SK-N-SH (cell line): ENCODE results near the gene RPA3. TPM values are rescaled to one million over a fixed set of nuclear protein-coding genes. Genes with fewer than 3 reads are reported as not detected.

ENCODE experiments used
- CTCF ChIA-PET: fragments of 300-600, 350-600 bp; formaldehyde crosslinking; extraction: SDS; loops from one replicate; lab custom pipeline; 2021; lab: Yijun Ruan, JAX
- POLR2A ChIA-PET: fragments of 350-600 bp; sonication (Branson Sonifier 250); formaldehyde crosslinking; extraction: SDS; loops from one replicate; lab custom pipeline; 2020; ENCODE audit warnings: antibody characterized with exemption, inconsistent platforms; lab: Yijun Ruan, JAX
- DNase-seq: peaks from one replicate; pipeline ENCODE4 v3.0.0; 2012
- H2AFZ ChIP-seq: fragments of 200-600 bp; sonication (generic); 2 replicates; pipeline ENCODE4 v1.8.1; 2016; ENCODE audit warnings: antibody characterized with exemption, mild to moderate bottlenecking, low read depth
- H3F3A ChIP-seq: fragments of 200-600 bp; sonication (generic); replicated peaks from 2 replicates; pipeline ENCODE3; 2016; ENCODE audit warnings: antibody characterized with exemption, mild to moderate bottlenecking; ENCODE audit not compliant: insufficient read depth
- H3K27ac ChIP-seq, 2 experiments: fragments of 200-500 bp in 1 of 2; fragments of 200-600 bp in 1 of 2; sonication (Bioruptor generic) in 1 of 2; sonication (generic), shearing (Covaris generic) in 1 of 2; 2 replicates each; pipeline versions ENCODE4 v1.5.1 to v1.6.1; 2014 to 2016; ENCODE audit warnings: low read depth in 2 of 2, inconsistent platforms in 1 of 2, low read length in 1 of 2, mild to moderate bottlenecking in 1 of 2, mixed read lengths in 1 of 2
- H3K27me3 ChIP-seq: fragments of 200-600 bp; sonication (generic), shearing (Covaris generic); 2 replicates; pipeline ENCODE4 v1.6.1; 2016; ENCODE audit warnings: mixed run types; ENCODE audit not compliant: insufficient read depth
- H3K36me3 ChIP-seq, 2 experiments: fragments of 200-500 bp in 1 of 2; fragments of 200-600 bp in 1 of 2; sonication (Bioruptor generic) in 1 of 2; sonication (generic) in 1 of 2; replicated peaks in 1 of 2; 2 replicates each; pipeline versions ENCODE3 to v1.5.1; 2014 to 2016; ENCODE audit warnings: low read length in 1 of 2, mild to moderate bottlenecking in 1 of 2; ENCODE audit not compliant: insufficient read depth in 2 of 2, control insufficient read depth in 1 of 2
- H3K4me1 ChIP-seq, 2 experiments: fragments of 200-500 bp in 1 of 2; fragments of 200-600 bp in 1 of 2; sonication (Bioruptor generic) in 1 of 2; sonication (generic), shearing (Covaris generic) in 1 of 2; 2 replicates each; pipeline versions ENCODE4 v1.5.1 to v1.6.1; 2014 to 2016; ENCODE audit warnings: low read depth in 1 of 2, low read length in 1 of 2, mixed run types in 1 of 2; ENCODE audit not compliant: insufficient read depth in 2 of 2, control insufficient read depth in 1 of 2
- H3K4me2 ChIP-seq: fragments of 200-600 bp; sonication (generic), shearing (Covaris generic); 2 replicates; pipeline ENCODE4 v1.6.1; 2017; ENCODE audit warnings: mixed run types
- H3K4me3 ChIP-seq, 2 experiments: fragments of 200-500 bp in 1 of 2; fragments of 200-600 bp in 1 of 2; sonication (Bioruptor generic) in 1 of 2; sonication (generic), shearing (Covaris generic) in 1 of 2; 2 replicates each; pipeline versions ENCODE4 v1.5.1 to v1.8.1; 2014 to 2016; ENCODE audit warnings: low read depth in 2 of 2, inconsistent platforms in 1 of 2, low read length in 1 of 2, mild to moderate bottlenecking in 1 of 2, mixed read lengths in 1 of 2, moderate library complexity in 1 of 2
- H3K79me2 ChIP-seq: fragments of 200-600 bp; sonication (generic); 2 replicates; pipeline ENCODE4 v1.8.1; 2017; ENCODE audit warnings: mild to moderate bottlenecking; ENCODE audit not compliant: insufficient read depth
- H3K9ac ChIP-seq: fragments of 200-600 bp; sonication (generic); 2 replicates; pipeline ENCODE4 v1.6.1; 2017; ENCODE audit warnings: mixed run types
- H3K9me2 ChIP-seq: fragments of 200-600 bp; sonication (generic); 2 replicates; pipeline ENCODE4 v1.6.1; 2017; ENCODE audit warnings: mixed run types
- H3K9me3 ChIP-seq: fragments of 200-600 bp; sonication (generic); 2 replicates; pipeline ENCODE4 v1.6.1; 2017; ENCODE audit warnings: mixed run types, mild to moderate bottlenecking, moderate library complexity
- H4K20me1 ChIP-seq: fragments of 200-600 bp; sonication (generic); 2 replicates; pipeline ENCODE4 v1.6.1; 2017; ENCODE audit warnings: mild to moderate bottlenecking, mixed run types; ENCODE audit not compliant: insufficient read depth
- ELF1 ChIP-seq: IDR thresholded peaks from 2 replicates; pipeline ENCODE4 v1.4.0; 2012
- FOSL2 ChIP-seq: IDR thresholded peaks from 2 replicates; pipeline ENCODE4 v1.4.0; 2012; ENCODE audit warnings: low read depth, mild to moderate bottlenecking, moderate library complexity, borderline replicate concordance
- FOXJ3 ChIP-seq: sonication (generic); formaldehyde crosslinking; IDR thresholded peaks from 2 replicates; pipeline ENCODE4 v1.5.1; 2020; ENCODE audit warnings: mild to moderate bottlenecking, missing genetic modification reagents
- FOXM1 ChIP-seq: IDR thresholded peaks from 2 replicates; pipeline ENCODE4 v1.4.0; 2012; ENCODE audit warnings: low read depth, mild to moderate bottlenecking
- JUND ChIP-seq: IDR thresholded peaks from 2 replicates; pipeline ENCODE4 v1.4.0; 2012
- NRF1 ChIP-seq: IDR thresholded peaks from 2 replicates; pipeline ENCODE4 v1.6.1; 2012; ENCODE audit warnings: low read depth, mild to moderate bottlenecking, low read length
- POLR2AphosphoS5 ChIP-seq: IDR thresholded peaks from 2 replicates; pipeline ENCODE4 v1.6.1; 2012; ENCODE audit warnings: low read depth, low read length
- RAD21 ChIP-seq: IDR thresholded peaks from 2 replicates; pipeline ENCODE4 v1.6.1; 2012; ENCODE audit warnings: mild to moderate bottlenecking, low read length
- RXRA ChIP-seq: IDR thresholded peaks from 2 replicates; pipeline ENCODE4 v1.4.0; 2012; ENCODE audit warnings: low read depth, mild to moderate bottlenecking, borderline replicate concordance
- SIN3A ChIP-seq: IDR thresholded peaks from 2 replicates; pipeline ENCODE4 v1.6.1; 2012; ENCODE audit warnings: low read depth, mild to moderate bottlenecking, low read length, moderate library complexity, borderline replicate concordance
- TAF1 ChIP-seq: IDR thresholded peaks from 2 replicates; pipeline ENCODE4 v1.6.1; 2012; ENCODE audit warnings: low read depth, mild to moderate bottlenecking, low read length, moderate library complexity, borderline replicate concordance
- TCF12 ChIP-seq: IDR thresholded peaks from 2 replicates; pipeline ENCODE4 v1.4.0; 2012
- TEAD4 ChIP-seq: IDR thresholded peaks from 2 replicates; pipeline ENCODE4 v1.4.0; 2012; ENCODE audit warnings: mild to moderate bottlenecking, borderline replicate concordance; ENCODE audit not compliant: insufficient read depth
- YY1 ChIP-seq: IDR thresholded peaks from 2 replicates; pipeline ENCODE4 v1.4.0; 2012; ENCODE audit warnings: low read depth, mild to moderate bottlenecking
- WGBS: methylation state at CpG from one replicate; pipeline ENCODE4 v1.1.6; 2017; ENCODE audit warnings: low lambda C conversion rate; 5-methylcytosine and 5-hydroxymethylcytosine counted together
- polyA plus RNA-seq, 3 experiments: library from polyadenylated mRNA; depleted of rRNA; stranded (reverse); fragments of >200 nt; gene quantifications; 2 replicates each; pipeline ENCODE4 v1.2.3, GENCODE V29; 2012
- TF ChIP-seq, protein P1 (sequence below): fragments of 150-350 bp; IDR thresholded peaks from 2 replicates; pipeline ENCODE4 v1.6.1; 2016; ENCODE audit warnings: mild to moderate bottlenecking, low read depth, low read length
- TF ChIP-seq, protein P2 (sequence below): IDR thresholded peaks from 2 replicates; pipeline ENCODE4 v1.4.0; 2012; ENCODE audit warnings: low read depth, borderline replicate concordance
- TF ChIP-seq, protein P3 (sequence below): IDR thresholded peaks from 2 replicates; pipeline ENCODE4; 2012
- TF ChIP-seq, protein P4 (sequence below): IDR thresholded peaks from 2 replicates; pipeline ENCODE4 v1.4.0; 2012; ENCODE audit warnings: low read depth

The RPA3 gene
- polyA plus RNA-seq, 1 of the 3 experiments (the other 2 are of a cell fraction), result 39.0 TPM

DNA sequence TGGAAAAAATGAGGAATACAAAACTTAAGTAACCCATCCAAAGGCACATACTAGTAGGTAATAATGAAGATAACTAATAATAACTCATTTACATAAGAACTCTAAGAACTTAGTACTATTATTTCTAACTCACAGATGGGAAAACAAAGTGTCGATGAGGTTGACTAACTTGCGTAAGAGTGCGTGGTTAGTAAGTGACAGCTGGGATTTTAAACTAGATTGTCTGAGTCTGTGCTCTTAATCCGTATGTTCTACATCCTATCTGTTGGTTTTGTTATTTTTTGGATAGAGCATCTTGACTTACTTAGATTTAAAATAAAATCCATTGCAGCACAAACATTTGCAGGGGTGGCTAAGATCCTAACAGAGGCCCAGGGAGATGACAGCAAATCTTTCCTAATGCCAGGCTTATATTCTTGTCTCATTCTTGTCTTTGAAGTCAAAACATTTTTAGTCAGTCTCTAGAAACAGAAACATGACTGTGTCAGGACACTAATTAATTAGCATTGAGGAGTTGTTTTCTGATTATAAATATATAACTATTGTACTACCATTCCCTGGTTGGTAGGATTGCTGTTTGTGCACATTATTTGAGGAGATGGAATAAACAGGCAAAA is 11.7 kb downstream of the RPA3 start:
- Histone ChIP-seq H3K4me3 (no peak overlapping the region), H2AFZ (no peak overlapping the region), H3K27ac (peak overlapping the region in 1 of 2 experiments; percentile 67; a peak in 2 of 4 replicates), H3K79me2 (no peaks in the 10 kb centered on the region; the same call in 1 of the 2 replicates), H3K9me3 (no peaks in the 10 kb centered on the region), H3K9ac (no peak overlapping the region), H4K20me1 (no peaks in the 10 kb centered on the region), H3K27me3 (no peaks in the 10 kb centered on the region), H3F3A (peaks cover 3% of the 10 kb centered on the region), H3K4me1 (peaks cover 14 to 29% of the 10 kb centered on the region in 2 experiments; a peak in 3 of 4 replicates), H3K4me2 (no peak overlapping the region), H3K36me3 (no peaks in the 10 kb centered on the region), H3K9me2 (no peaks in the 10 kb centered on the region)
- WGBS, result 95% methylated on average over 4 of the region's 4 CpGs
- CTCF ChIA-PET, result no interaction called here
- POLR2A ChIA-PET, result no interaction called here
- DNase-seq, result no peak
- TF ChIP-seq YY1 (no peak), FOSL2 (no peak), NRF1 (no peak), POLR2AphosphoS5 (no peak), FOXJ3 (CRISPR knock-in tag) (no peak), RXRA (no peak), RAD21 (no peak), JUND (no peak), ELF1 (no peak), TAF1 (no peak), TCF12 (no peak), FOXM1 (no peak), SIN3A (no peak), TEAD4 (no peak)
- TF ChIP-seq, protein P1, sequence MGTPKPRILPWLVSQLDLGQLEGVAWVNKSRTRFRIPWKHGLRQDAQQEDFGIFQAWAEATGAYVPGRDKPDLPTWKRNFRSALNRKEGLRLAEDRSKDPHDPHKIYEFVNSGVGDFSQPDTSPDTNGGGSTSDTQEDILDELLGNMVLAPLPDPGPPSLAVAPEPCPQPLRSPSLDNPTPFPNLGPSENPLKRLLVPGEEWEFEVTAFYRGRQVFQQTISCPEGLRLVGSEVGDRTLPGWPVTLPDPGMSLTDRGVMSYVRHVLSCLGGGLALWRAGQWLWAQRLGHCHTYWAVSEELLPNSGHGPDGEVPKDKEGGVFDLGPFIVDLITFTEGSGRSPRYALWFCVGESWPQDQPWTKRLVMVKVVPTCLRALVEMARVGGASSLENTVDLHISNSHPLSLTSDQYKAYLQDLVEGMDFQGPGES, result no peak
- TF ChIP-seq, protein P2, sequence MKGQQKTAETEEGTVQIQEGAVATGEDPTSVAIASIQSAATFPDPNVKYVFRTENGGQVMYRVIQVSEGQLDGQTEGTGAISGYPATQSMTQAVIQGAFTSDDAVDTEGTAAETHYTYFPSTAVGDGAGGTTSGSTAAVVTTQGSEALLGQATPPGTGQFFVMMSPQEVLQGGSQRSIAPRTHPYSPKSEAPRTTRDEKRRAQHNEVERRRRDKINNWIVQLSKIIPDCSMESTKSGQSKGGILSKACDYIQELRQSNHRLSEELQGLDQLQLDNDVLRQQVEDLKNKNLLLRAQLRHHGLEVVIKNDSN, result no peak
- TF ChIP-seq, protein P3, sequence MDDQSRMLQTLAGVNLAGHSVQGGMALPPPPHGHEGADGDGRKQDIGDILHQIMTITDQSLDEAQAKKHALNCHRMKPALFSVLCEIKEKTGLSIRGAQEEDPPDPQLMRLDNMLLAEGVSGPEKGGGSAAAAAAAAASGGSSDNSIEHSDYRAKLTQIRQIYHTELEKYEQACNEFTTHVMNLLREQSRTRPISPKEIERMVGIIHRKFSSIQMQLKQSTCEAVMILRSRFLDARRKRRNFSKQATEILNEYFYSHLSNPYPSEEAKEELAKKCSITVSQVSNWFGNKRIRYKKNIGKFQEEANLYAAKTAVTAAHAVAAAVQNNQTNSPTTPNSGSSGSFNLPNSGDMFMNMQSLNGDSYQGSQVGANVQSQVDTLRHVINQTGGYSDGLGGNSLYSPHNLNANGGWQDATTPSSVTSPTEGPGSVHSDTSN, result no peak
- TF ChIP-seq, protein P4, sequence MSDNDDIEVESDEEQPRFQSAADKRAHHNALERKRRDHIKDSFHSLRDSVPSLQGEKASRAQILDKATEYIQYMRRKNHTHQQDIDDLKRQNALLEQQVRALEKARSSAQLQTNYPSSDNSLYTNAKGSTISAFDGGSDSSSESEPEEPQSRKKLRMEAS, result no peak
